COR-L47 (cell line): ENCODE measurements around the gene C12orf43.

Experiments used
- DNase-seq: peaks from one replicate; lab custom pipeline; 2025; lab: John Stamatoyannopoulos, UW

Gene C12orf43

GRCh38 chr12:120978296-120979219 is 37.7 kb downstream of the C12orf43 start, which contains the start of gene HNF1A:
HNF1A (plus strand) TSS chr12:120978543; CDS start chr12:120978769, 226 bp downstream.
- no peak for DNase-seq

GRCh38 chr12:120977531-120978295 is 38.6 kb downstream of the C12orf43 start:
- DNase-seq, result no peak

GRCh38 chr12:120972870-120973543 is 43.3 kb downstream of the C12orf43 start:
- no peak for DNase-seq

GRCh38 chr12:120971299-120972180 is 44.7 kb downstream of the C12orf43 start:
- peak; percentile 25 for DNase-seq

- no peak for DNase-seq
These were observed 46.0 kb downstream of the C12orf43 start for GRCh38 chr12:120970310-120970709.

GRCh38 chr12:120965534-120966091 is 50.7 kb downstream of the C12orf43 start:
- DNase-seq, result no peak

- DNase-seq, result no peak
These were observed 52.0 kb downstream of the C12orf43 start for GRCh38 chr12:120964298-120964697.

- no peak for DNase-seq
These were observed 53.7 kb downstream of the C12orf43 start for GRCh38 chr12:120962532-120963020.

- no peak for DNase-seq
These were observed 54.4 kb downstream of the C12orf43 start for GRCh38 chr12:120961604-120962531.

GRCh38 chr12:120960657-120961056 is 55.6 kb downstream of the C12orf43 start:
- DNase-seq, result no peak

GRCh38 chr12:120959111-120959878 is 57.0 kb downstream of the C12orf43 start:
- DNase-seq, result no peak

GRCh38 chr12:120956579-120957300 is 59.5 kb downstream of the C12orf43 start:
- DNase-seq, result no peak

- DNase-seq, result no peak
These were observed 61.1 kb downstream of the C12orf43 start for GRCh38 chr12:120955232-120955631.

- no peak for DNase-seq
These were observed 65.5 kb downstream of the C12orf43 start for GRCh38 chr12:120950807-120951206.
